NCI-H1105 (cell line): ENCODE results near the gene RD3L.

Source experiments
- DNase-seq: peaks from one replicate; lab custom pipeline; 2025; lab: John Stamatoyannopoulos, UW

Gene RD3L

GRCh38 chr14:103941973-103942736, at the start of gene RD3L:
Gene RD3L (minus strand): TSS chr14:103942529. CDS start chr14:103941695, 834 bp downstream.
- DNase-seq: no peak

DNA sequence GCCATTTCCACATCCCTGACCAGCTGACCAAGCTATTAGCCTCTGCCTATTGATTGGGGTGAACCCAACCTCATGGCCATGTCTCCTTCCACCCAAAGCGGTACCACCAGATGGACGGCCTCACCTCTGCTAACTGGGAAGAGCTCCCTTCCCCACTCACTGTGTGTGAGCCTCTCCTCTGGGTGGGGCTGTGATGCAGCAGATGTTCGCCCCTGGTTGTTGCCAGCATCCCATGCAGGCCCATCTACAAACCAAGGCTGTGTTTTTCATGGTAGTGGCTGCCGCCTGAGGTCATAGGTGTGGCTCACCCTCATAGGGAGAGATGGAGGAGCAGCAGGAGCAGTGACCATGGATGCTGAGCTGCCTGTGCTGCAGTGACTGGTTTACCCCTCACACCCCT, 47.6 kb upstream of the RD3L start:
- DNase-seq: no peak

GRCh38 chr14:103989034-103989433, 46.7 kb upstream of the RD3L start:
- no peak for DNase-seq

DNA sequence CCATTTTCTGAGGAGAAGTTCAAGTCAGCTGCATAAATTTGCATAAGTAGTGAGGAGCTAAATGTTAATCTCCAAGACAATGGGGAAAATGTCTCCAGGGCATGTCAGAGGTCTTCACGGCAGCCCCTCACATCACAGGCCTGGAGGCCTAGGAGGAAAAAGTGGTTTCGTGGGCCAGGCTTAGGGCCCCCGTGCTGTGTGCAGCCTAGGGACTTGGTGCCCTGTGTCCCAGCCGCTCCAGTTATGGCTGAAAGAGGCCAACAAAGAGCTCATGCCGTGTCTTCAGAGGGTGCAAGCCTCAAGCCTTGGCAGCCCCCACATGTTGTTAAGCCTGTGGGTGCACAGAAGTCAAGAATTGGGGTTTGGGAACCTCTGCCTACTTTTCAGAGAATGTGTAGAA, 41.9 kb upstream of the RD3L start:
- no peak for DNase-seq

GRCh38 chr14:103980623-103981238, 38.4 kb upstream of the RD3L start:
- DNase-seq: peak; percentile 5

DNA sequence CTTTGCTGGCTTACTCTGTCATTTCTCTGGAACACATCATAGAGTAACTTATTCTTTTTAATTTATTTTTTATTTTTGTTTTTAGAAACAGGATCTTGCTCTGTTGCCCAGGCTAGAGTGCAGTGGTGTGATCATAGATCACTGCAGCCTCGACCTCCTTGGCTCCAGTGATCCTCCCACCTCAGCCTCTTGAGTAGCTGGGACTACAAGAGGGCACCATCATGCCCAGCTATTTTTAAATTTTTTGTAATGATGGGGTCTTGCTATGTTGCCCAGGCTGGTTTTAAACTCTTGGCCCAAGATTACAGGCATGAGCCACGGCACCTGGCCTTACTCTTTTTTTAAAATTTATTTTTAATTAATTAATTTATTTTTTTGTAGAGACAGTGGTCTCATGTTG, 32.2 kb upstream of the RD3L start:
- no peak for DNase-seq

DNA sequence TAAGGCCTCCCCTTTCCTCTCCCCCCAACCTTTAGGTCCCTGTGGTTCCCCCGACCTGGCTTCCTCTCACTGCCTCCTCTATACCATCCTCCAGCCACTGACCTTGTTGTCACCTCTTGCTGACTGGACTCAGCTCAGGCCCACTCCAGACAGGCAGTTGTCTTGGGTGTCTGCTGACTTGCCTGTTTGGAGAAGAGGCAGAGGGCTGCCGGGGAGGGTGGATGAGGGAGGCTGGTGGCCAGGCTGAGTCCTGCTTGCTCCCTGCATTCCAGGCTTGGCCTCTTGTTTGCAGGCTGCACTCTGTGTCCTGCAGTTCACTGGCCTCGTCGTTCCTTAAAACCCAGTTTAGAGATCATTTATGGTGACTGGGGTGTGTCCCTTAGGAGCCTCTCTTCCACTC, 31.0 kb upstream of the RD3L start:
- DNase-seq: no peak

- no peak for DNase-seq
Observed at GRCh38 chr14:103969961-103970360, 27.6 kb upstream of the RD3L start.

GRCh38 chr14:103966631-103967030, 24.3 kb upstream of the RD3L start:
- no peak for DNase-seq

- DNase-seq: no peak
Observed at GRCh38 chr14:103961928-103962578, 19.7 kb upstream of the RD3L start.

DNA sequence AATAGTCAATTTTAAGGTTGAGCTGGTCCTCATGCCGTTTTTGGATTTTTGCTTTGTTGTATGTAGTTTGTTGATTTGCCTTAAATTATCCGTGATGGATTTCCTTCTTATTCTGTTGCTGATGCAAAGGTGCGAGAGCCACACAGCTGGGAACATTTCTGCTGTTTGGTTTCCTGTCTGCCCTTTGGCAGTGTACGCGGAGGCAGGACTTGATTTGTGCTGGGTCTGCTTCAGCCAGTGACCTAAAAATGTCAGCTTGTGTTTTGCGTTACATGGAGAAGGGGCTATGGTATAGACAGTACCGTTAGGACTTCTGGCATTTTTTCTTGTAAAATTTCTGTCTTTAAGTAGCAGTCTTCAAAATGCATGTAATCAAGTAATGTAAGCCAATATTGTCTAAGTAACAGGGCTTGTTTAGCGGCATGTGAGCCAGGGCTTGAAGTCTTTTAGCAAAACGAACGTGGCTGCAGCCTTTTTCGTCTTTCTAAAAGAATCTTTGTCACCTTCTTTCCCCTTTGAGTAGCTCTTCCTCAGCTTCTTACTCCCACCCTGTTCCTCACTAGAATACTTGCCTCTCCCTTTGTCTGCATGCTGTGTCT, 18.2 kb upstream of the RD3L start:
- DNase-seq: no peak

DNA sequence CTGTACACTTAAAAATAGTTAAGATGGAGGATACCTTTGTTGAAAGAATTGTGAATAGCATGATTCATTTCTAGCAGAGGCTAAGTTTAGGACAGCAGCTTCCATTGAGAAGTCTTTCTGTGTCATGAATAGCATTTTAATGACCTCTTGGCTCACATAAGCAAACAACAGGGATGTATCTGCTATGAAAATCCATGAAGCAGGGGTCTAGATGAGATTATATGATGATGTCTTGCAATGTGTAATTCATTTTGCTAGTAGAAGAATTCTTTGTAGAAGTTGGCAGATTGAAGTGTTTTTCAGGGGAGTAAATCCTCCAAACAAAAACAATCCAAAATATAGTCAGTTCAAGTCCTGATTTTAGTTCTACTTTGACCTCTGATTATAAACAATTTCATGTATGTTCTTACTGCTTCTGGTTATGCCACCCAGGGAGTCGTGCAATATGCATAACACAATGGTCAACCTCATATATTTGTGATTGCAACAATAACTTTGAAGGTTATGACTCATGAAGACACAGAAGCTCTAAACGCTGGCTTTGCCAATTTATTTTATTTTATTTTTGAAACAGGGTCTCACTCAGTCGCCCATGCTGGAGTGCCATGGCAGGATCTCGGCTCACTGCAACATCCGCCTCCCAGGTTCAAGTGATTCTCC, 6.9 kb upstream of the RD3L start:
- DNase-seq: no peak

GRCh38 chr14:103948442-103948841, 6.1 kb upstream of the RD3L start:
- DNase-seq: no peak

DNA sequence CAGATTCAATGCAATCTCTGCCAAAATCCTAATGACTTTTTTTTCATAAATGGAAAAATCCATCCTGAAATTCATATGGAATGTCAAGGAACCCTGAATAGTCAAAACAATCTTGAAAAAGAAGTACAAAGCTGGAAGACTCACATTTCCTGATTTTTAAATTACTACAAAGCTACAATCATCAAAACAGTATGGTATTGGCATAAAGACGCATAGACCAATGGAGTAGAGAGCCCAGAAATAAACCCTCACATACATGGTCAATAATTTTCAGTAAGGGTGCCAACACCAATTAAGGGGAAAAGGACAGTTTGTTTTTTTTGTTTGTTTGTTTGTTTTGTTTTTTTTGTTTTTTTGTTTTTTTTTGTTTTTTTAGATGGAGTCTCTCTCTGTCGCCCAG, 4.6 kb upstream of the RD3L start:
- no peak for DNase-seq

- DNase-seq: no peak
Observed at GRCh38 chr14:103943673-103944072, 1.3 kb upstream of the RD3L start.

DNA sequence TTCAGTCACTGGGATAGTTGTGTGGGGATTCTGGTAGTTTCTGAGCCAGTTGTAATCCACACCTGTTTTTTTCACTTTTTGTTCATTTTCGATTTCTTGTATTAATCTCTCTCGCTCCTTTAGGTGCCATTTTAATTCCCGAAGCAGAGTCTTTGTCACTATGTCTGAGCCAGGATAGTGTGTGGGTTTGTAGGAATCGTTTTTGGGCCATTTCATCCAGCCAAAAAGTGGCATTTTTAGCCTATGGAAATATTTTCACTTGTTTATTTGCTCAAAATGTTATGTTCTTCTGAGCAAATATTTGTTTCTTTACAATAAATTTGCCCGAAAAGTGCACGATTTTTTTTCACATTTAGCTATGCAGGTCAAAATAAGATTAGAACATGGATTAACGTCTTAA, 867 bp downstream of the RD3L start:
- no peak for DNase-seq

DNA sequence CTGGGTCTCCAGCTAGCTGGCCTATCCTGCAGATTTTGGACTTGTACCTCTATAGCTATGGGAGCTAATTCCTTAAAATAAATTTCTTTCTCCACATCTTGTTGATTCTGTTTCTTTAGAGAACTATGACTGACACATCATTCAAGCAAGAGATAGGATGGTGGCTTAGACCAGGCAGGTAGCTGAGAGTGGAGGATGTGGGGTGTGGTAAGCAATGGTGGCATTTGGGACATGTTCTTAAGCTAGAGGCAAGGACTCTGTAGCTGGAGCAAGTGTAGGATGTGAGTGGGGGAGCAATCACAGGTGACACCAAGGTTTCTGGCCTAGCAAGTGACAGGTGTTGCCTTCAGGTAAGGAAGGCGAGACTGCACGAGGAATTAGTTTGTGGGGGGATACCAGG, 7.2 kb downstream of the RD3L start:
- no peak for DNase-seq

GRCh38 chr14:103932791-103933490, 9.4 kb downstream of the RD3L start:
- no peak for DNase-seq

DNA sequence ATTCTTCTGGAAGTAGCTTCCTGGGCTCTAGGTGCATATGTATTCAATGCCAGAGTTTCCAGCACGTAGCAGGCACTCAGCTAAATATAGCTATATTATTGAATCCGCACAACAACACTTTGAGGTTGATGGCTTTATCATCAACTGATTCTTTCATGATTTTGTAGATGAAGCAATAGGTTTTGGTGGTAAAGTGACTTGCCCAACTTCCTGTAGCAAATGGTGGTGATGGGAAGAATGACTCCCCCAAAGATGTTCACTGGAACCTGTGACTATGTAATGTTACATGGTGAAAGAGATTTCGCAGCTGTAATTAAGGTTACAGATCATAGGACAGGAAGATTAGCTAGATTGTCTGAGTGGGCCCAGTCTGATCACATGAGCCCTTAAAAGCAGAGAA, 10.9 kb downstream of the RD3L start:
- no peak for DNase-seq

- no peak for DNase-seq
Observed at GRCh38 chr14:103930051-103930604, 12.2 kb downstream of the RD3L start.
